Umbilical cord (tissue), 2 donors: ENCODE results near the gene TTLL11. TPM values are rescaled to one million over a fixed set of nuclear protein-coding genes. Genes with fewer than 3 reads are reported as not detected.

Source experiments
- DNase-seq: peaks from one replicate; pipeline ENCODE4 v3.0.0-alpha.2; 2015; ENCODE audit warnings: low spot score
- total RNA-seq: library from RNA; depleted of rRNA; stranded (reverse); fragments of >200 nt; gene quantifications from one replicate; pipeline ENCODE4 v1.2.3, GENCODE V29; 2014; ENCODE audit warnings: low replicate concordance; ENCODE audit not compliant: insufficient read depth

TTLL11 gene
- total RNA-seq, 1 donor from 2014 or later, result 8.9 TPM

GRCh38 chr9:121774715-121775613 lies 318.1 kb downstream of the TTLL11 start:
- no peak for DNase-seq

DNA sequence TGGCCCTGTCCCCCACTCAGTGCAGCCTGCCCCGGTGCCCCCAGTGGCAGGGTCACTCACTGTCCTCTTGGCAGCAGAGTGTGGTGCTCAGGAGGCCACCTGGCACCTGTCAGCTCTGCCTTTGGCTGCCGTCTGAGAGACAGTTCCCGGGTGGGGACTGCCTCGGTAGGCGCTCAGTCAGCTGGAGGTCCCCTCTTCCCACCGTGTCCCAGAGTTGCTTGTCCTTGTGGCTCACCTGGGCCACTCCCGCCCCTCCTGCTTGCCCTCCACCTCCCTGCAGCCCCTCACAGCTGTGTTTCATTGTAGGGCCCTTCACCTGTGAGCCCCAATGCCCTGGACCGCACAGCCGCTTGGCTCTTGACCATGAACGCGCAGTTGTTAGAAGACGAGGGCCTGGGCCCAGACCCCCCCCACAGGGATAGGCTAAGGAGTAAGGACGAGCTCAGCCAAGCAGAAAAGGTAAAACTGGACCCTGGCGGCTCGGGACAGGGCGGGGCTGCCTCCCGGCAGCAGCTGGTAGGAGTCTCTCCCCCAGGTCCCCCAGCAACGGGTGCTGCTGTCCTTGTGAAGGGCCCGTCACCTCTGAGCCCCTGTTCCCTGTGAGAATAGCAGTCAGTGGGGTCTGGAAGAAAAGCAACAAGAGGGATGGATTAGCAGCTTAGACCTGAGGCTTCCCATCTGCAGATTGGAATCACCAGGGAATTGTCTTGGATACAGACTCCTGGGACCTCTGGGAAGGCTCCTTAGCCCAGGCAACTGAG lies 319.0 kb downstream of the TTLL11 start:
- no peak for DNase-seq

GRCh38 chr9:121773286-121773953 lies 319.7 kb downstream of the TTLL11 start:
- DNase-seq, result no peak

DNA sequence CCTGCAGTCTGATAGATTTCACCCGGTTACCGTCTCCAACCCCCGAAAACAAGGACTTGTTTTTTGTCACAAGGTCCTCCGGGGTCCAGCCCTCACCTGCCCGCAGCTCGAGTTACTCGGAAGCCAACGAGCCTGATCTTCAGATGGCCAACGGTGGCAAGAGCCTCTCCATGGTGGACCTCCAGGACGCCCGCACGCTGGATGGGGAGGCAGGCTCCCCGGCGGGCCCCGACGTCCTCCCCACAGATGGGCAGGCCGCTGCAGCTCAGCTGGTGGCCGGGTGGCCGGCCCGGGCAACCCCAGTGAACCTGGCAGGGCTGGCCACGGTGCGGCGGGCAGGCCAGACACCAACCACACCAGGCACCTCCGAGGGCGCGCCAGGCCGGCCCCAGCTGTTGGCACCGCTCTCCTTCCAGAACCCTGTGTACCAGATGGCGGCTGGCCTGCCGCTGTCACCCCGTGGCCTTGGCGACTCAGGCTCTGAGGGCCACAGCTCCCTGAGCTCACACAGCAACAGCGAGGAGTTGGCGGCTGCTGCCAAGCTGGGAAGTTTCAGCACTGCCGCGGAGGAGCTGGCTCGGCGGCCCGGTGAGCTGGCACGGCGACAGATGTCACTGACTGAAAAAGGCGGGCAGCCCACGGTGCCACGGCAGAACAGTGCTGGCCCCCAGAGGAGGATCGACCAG lies 320.4 kb downstream of the TTLL11 start:
- no peak for DNase-seq

Other genes starting within 250 kb of the TTLL11 start
- gene NDUFA8, start 66.5 kb upstream of the TTLL11 start, total RNA-seq, result 11.6 TPM
- gene MORN5, start 66.6 kb upstream of the TTLL11 start, total RNA-seq, result 23.1 TPM
- 0.72 TPM for gene LHX6, start 135.6 kb upstream of the TTLL11 start, total RNA-seq
- 28.6 TPM for gene RBM18, start 171.5 kb upstream of the TTLL11 start, total RNA-seq
- 60.2 TPM for gene MRRF, start 171.6 kb upstream of the TTLL11 start, total RNA-seq